ENCODE data around the gene CDC26. TPM values are rescaled to one million over a fixed set of nuclear protein-coding genes. Genes with fewer than 3 reads are reported as not detected.
"Not testable (repeated sequence)": the region's sequence is repeated elsewhere in the genome, so short reads cannot be mapped to it uniquely, and the experiment has no call there.

CDC26 gene
- total RNA-seq, 4 donors from 2014 or later = 16.7 to 34.0 (median 28.3) TPM

- Histone ChIP-seq H3K27ac (no peak overlapping the region), H3K4me1 (no peaks in the 10 kb centered on the region), H3K27me3 (no peaks in the 10 kb centered on the region), H3K4me3 (no peak overlapping the region), H3K9me3 (no peaks in the 10 kb centered on the region), H3K36me3 (peaks cover 0 to 24% of the 10 kb centered on the region in 2 donors)
- in situ Hi-C loops (cut with MboI; ENCODE audit: low sequenced_read_pairs in 4 of 4) = loop anchor here in 1 of 4 donors (25.0 kb wide), 1 partner anchor 407 kb away; no protein-coding TSS in a partner anchor
- intact Hi-C loops (cut with DNase I; ENCODE audit: low total_unique reads) = no loop called here
- DNase-seq = no peak
- no peak for ATAC-seq
- TF ChIP-seq CTCF (IDR thresholded peaks at IDR 0.05 in 4 of 5, conservative IDR thresholded peaks at IDR 0.05 in 1 of 5) (no peak), POLR2A (IDR thresholded peaks at IDR 0.05) (no peak)
These were observed 20.4 kb downstream of the CDC26 start for GRCh38 chr9:113254991-113255390.

- DNase-seq (no peak), ATAC-seq (no peak)
- no peaks in the 10 kb centered on the region for H3K36me3 ChIP-seq
- no peak overlapping the region for H3K4me3 ChIP-seq
- TF ChIP-seq CTCF (IDR thresholded peaks at IDR 0.05 in 4 of 5, conservative IDR thresholded peaks at IDR 0.05 in 1 of 5) = no peak
- no peak for TF ChIP-seq POLR2A (IDR thresholded peaks at IDR 0.05)
- intact Hi-C loops (cut with DNase I; ENCODE audit: low total_unique reads) (no loop called here), in situ Hi-C loops (cut with MboI; ENCODE audit: low sequenced_read_pairs in 4 of 4) (loop anchor here in 1 of 4 donors (25.0 kb wide), 1 partner anchor 411 kb away; no protein-coding TSS in a partner anchor)
- H3K9me3 ChIP-seq = no peaks in the 10 kb centered on the region
- no peaks in the 10 kb centered on the region for H3K27me3 ChIP-seq
- no peak overlapping the region for H3K27ac ChIP-seq
- no peaks in the 10 kb centered on the region for H3K4me1 ChIP-seq
These were observed 24.6 kb downstream of the CDC26 start for GRCh38 chr9:113250807-113251206.

GRCh38 chr9:113249661-113250060 lies 25.7 kb downstream of the CDC26 start:
- H3K36me3 ChIP-seq; intact Hi-C loops (cut with DNase I; ENCODE audit: low total_unique reads); H3K27ac ChIP-seq; H3K9me3 ChIP-seq; ATAC-seq; DNase-seq; H3K4me1 ChIP-seq; H3K4me3 ChIP-seq; H3K27me3 ChIP-seq: not testable (repeated sequence)
- in situ Hi-C loops (cut with MboI; ENCODE audit: low sequenced_read_pairs in 4 of 4) = loop anchor here in 1 of 4 donors (25.0 kb wide), 1 partner anchor 413 kb away; no protein-coding TSS in a partner anchor

GRCh38 chr9:113247640-113248039 lies 27.7 kb downstream of the CDC26 start:
- TF ChIP-seq POLR2A (IDR thresholded peaks at IDR 0.05) (no peak), CTCF (IDR thresholded peaks at IDR 0.05 in 4 of 5, conservative IDR thresholded peaks at IDR 0.05 in 1 of 5) (no peak)
- Histone ChIP-seq H3K4me1 (no peaks in the 10 kb centered on the region), H3K4me3 (no peak overlapping the region), H3K27me3 (no peaks in the 10 kb centered on the region), H3K27ac (no peak overlapping the region), H3K9me3 (no peaks in the 10 kb centered on the region), H3K36me3 (no peaks in the 10 kb centered on the region)
- intact Hi-C loops (cut with DNase I; ENCODE audit: low total_unique reads) = no loop called here
- ATAC-seq = no peak
- no peak for DNase-seq
- in situ Hi-C loops (cut with MboI; ENCODE audit: low sequenced_read_pairs in 4 of 4) = no loop called here

GRCh38 chr9:113246928-113247327 lies 28.4 kb downstream of the CDC26 start:
- H3K36me3 ChIP-seq = no peaks in the 10 kb centered on the region
- no peaks in the 10 kb centered on the region for H3K9me3 ChIP-seq
- in situ Hi-C loops (cut with MboI; ENCODE audit: low sequenced_read_pairs in 4 of 4) = no loop called here
- no peaks in the 10 kb centered on the region for H3K27me3 ChIP-seq
- no peak overlapping the region for H3K4me3 ChIP-seq
- intact Hi-C loops (cut with DNase I; ENCODE audit: low total_unique reads) = no loop called here
- H3K27ac ChIP-seq = no peak overlapping the region
- DNase-seq (no peak), ATAC-seq (no peak)
- no peaks in the 10 kb centered on the region for H3K4me1 ChIP-seq
- TF ChIP-seq CTCF (IDR thresholded peaks at IDR 0.05 in 4 of 5, conservative IDR thresholded peaks at IDR 0.05 in 1 of 5) (no peak), POLR2A (IDR thresholded peaks at IDR 0.05) (no peak)
